ENCODE results near the gene ZNF326.

- TF ChIP-seq CTCF (IDR thresholded peaks at IDR 0.05) (no peak), POLR2A (IDR thresholded peaks at IDR 0.05) (no peak)
These were observed 914 bp downstream of the ZNF326 start for GRCh38 chr1:89995598-89996449.

Data from esophagus squamous epithelium (tissue), 4 donors.